Right lobe of liver (tissue), 4 donors: Measurements from ENCODE around the gene NPR1.

Experiments
- POLR2A ChIP-seq: fragments of 450-650 bp; IDR thresholded peaks from one replicate; pipeline ENCODE4 v1.6.1; 2017; ENCODE audit warnings: antibody characterized with exemption, mild to moderate bottlenecking
- TF ChIP-seq, protein P1 (sequence below), 4 donors: fragments of 200-600 bp in 3 of 4; fragments of 450-650 bp in 1 of 4; IDR thresholded peaks; one replicate each; pipeline versions ENCODE4 v1.5.1 to v1.8.0; 2016 to 2022; ENCODE audit warnings: antibody characterized with exemption in 4 of 4, mild to moderate bottlenecking in 2 of 4
- donor health status: DM: no; HTN: no; CAD: no.
- donor health status: DM: no; HTN: no; CAD: no.
- donor health status: DM: no; HTN: yes; CAD: no.

DNA sequence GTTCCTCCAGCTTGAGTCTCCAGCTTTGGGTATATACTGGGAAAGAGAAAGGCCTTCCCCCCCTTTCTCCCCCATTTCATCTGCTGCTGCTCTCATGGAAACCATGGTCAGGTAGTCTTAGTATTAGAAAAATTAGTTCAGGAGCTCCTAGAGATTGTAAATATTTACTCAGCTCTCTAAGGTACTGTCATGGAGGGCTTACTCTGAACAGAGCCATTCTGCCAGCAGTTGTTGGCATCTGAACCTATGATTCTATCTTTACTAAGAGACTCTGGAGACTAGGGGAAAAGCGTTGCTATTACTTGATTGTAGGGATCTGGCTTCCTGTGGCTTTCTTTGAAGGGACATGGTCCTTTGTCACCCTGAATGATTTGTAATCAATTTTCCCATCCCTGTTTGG, 55.5 kb downstream of the NPR1 start:
- TF ChIP-seq, protein P1, sequence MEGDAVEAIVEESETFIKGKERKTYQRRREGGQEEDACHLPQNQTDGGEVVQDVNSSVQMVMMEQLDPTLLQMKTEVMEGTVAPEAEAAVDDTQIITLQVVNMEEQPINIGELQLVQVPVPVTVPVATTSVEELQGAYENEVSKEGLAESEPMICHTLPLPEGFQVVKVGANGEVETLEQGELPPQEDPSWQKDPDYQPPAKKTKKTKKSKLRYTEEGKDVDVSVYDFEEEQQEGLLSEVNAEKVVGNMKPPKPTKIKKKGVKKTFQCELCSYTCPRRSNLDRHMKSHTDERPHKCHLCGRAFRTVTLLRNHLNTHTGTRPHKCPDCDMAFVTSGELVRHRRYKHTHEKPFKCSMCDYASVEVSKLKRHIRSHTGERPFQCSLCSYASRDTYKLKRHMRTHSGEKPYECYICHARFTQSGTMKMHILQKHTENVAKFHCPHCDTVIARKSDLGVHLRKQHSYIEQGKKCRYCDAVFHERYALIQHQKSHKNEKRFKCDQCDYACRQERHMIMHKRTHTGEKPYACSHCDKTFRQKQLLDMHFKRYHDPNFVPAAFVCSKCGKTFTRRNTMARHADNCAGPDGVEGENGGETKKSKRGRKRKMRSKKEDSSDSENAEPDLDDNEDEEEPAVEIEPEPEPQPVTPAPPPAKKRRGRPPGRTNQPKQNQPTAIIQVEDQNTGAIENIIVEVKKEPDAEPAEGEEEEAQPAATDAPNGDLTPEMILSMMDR (IDR thresholded peaks at IDR 0.05) = no peak
- TF ChIP-seq POLR2A = no peak
